ENCODE data around the gene COL20A1.
A peak's percentile ranks its signal among the peaks of the same experiment; 100 is the strongest.

The COL20A1 gene

GRCh38 chr20:63307538-63308217, 14.7 kb downstream of the COL20A1 start:
- no peak for DNase-seq

- DNase-seq: no peak
Observed at GRCh38 chr20:63308218-63308911, 15.4 kb downstream of the COL20A1 start.

GRCh38 chr20:63309261-63310071, 16.5 kb downstream of the COL20A1 start:
- DNase-seq: peak in 27 of 51 donors; percentile 7 to 50 (median 27)

- no peak for DNase-seq
Observed at GRCh38 chr20:63310265-63310991, 17.4 kb downstream of the COL20A1 start.

- DNase-seq: no peak
Observed at GRCh38 chr20:63311186-63311832, 18.3 kb downstream of the COL20A1 start.

GRCh38 chr20:63311833-63312243, 18.9 kb downstream of the COL20A1 start:
- DNase-seq: no peak

GRCh38 chr20:63312273-63312672, 19.3 kb downstream of the COL20A1 start:
- no peak for DNase-seq

- DNase-seq: peak in 17 of 51 donors; percentile 6 to 40 (median 28)
Observed at GRCh38 chr20:63312690-63313348, 19.8 kb downstream of the COL20A1 start.

- no peak for DNase-seq
Observed at GRCh38 chr20:63313349-63314014, 20.5 kb downstream of the COL20A1 start.

GRCh38 chr20:63314015-63314471, 21.1 kb downstream of the COL20A1 start:
- DNase-seq: peak in 11 of 51 donors; percentile 9 to 44 (median 27)

- no peak for DNase-seq
Observed at GRCh38 chr20:63314566-63315239, 21.7 kb downstream of the COL20A1 start.

- no peak for DNase-seq
Observed at GRCh38 chr20:63315240-63315689, 22.3 kb downstream of the COL20A1 start.

GRCh38 chr20:63315731-63316491, 22.9 kb downstream of the COL20A1 start:
- no peak for DNase-seq

- no peak for DNase-seq
Observed at GRCh38 chr20:63316502-63316921, 23.5 kb downstream of the COL20A1 start.

GRCh38 chr20:63317061-63317460, 24.1 kb downstream of the COL20A1 start:
- no peak for DNase-seq

- no peak for DNase-seq
Observed at GRCh38 chr20:63317601-63318291, 24.8 kb downstream of the COL20A1 start.

GRCh38 chr20:63318391-63319163, 25.6 kb downstream of the COL20A1 start:
- no peak for DNase-seq
